Keratinocyte (primary cell): ENCODE measurements around the gene COL25A1. TPM values are rescaled to one million over a fixed set of nuclear protein-coding genes. Genes with fewer than 3 reads are reported as not detected.

Experiments used
- DNase-seq: peaks from one replicate; pipeline ENCODE4 v3.0.0-alpha.2; 2011; ENCODE audit warnings: low read depth, missing footprints, low spot score
- FAIRE-seq: peaks from 2 replicates; lab custom pipeline; 2011; peaks lifted over from hg19 to GRCh38; lab: Jason Lieb, UNC
- H2AFZ ChIP-seq: 2 replicates; pipeline ENCODE4 v1.6.0; 2012; ENCODE audit warnings: low read length, control low read depth, inconsistent platforms; ENCODE audit not compliant: control insufficient read depth
- H3K27ac ChIP-seq: 2 replicates; pipeline ENCODE4 v1.5.1; 2011; ENCODE audit warnings: low read length; ENCODE audit not compliant: control insufficient read depth, insufficient read depth
- H3K27me3 ChIP-seq: 3 replicates; pipeline ENCODE4 v1.6.0; 2011; ENCODE audit warnings: low read length; ENCODE audit not compliant: control insufficient read depth, insufficient read depth; ENCODE audit errors: extremely low read depth
- H3K36me3 ChIP-seq, 2 experiments: 2 replicates in 1 of 2; 3 replicates in 1 of 2; pipeline ENCODE4 v1.5.1; 2011; ENCODE audit warnings: low read length in 2 of 2, mild to moderate bottlenecking in 1 of 2; ENCODE audit not compliant: control insufficient read depth in 2 of 2, insufficient read depth in 2 of 2; ENCODE audit errors: extremely low read depth in 1 of 2
- H3K4me1 ChIP-seq: 3 replicates; pipeline ENCODE4 v1.5.1; 2011; ENCODE audit warnings: low read length; ENCODE audit not compliant: control insufficient read depth, insufficient read depth; ENCODE audit errors: extremely low read depth
- H3K4me2 ChIP-seq: 3 replicates; pipeline ENCODE4 v1.6.0; 2011; ENCODE audit warnings: low read depth, low read length; ENCODE audit not compliant: control insufficient read depth, insufficient read depth; ENCODE audit errors: extremely low read depth
- H3K4me3 ChIP-seq, 3 experiments: fragments of 200-600 bp in 1 of 3; sonication (generic) in 1 of 3; 2 replicates in 2 of 3; 3 replicates in 1 of 3; pipeline ENCODE4 v1.5.1; 2011 to 2016; ENCODE audit warnings: low read length in 3 of 3, mild to moderate bottlenecking in 3 of 3, control low read depth in 2 of 3, inconsistent platforms in 1 of 3, low read depth in 1 of 3, mixed read lengths in 1 of 3, mixed run types in 1 of 3, moderate library complexity in 1 of 3; ENCODE audit not compliant: control insufficient read depth in 2 of 3, insufficient read depth in 2 of 3; ENCODE audit errors: extremely low read depth in 1 of 3
- H3K79me2 ChIP-seq: 2 replicates; pipeline ENCODE4 v1.6.0; 2012; ENCODE audit warnings: low read length; ENCODE audit not compliant: control insufficient read depth, insufficient read depth
- H3K9ac ChIP-seq: 3 replicates; pipeline ENCODE4 v1.6.0; 2011; ENCODE audit warnings: low read length; ENCODE audit not compliant: control insufficient read depth, insufficient read depth; ENCODE audit errors: extremely low read depth
- H3K9me1 ChIP-seq: 3 replicates; pipeline ENCODE4 v1.6.0; 2011; ENCODE audit warnings: low read length; ENCODE audit not compliant: control insufficient read depth, insufficient read depth; ENCODE audit errors: extremely low read depth
- H3K9me3 ChIP-seq: 2 replicates; pipeline ENCODE4 v1.5.1; 2012; ENCODE audit warnings: low read depth, low read length; ENCODE audit not compliant: control insufficient read depth
- H4K20me1 ChIP-seq: 3 replicates; pipeline ENCODE4 v1.6.0; 2011; ENCODE audit warnings: low read length; ENCODE audit not compliant: control insufficient read depth, insufficient read depth; ENCODE audit errors: extremely low read depth
- CTCF ChIP-seq, 3 experiments: IDR thresholded peaks in 1 of 3; conservative IDR thresholded peaks in 1 of 3; optimal IDR thresholded peaks in 1 of 3; 2 replicates in 2 of 3; 3 replicates in 1 of 3; pipeline versions ENCODE3 to v1.5.1; 2011; ENCODE audit warnings: low read length in 3 of 3, mild to moderate bottlenecking in 3 of 3, moderate library complexity in 2 of 3, control low read depth in 1 of 3, inconsistent platforms in 1 of 3; ENCODE audit not compliant: insufficient read depth in 2 of 3; ENCODE audit errors: extremely low read depth in 1 of 3
- EZH2 ChIP-seq: IDR thresholded peaks from one replicate; pipeline ENCODE4 v1.6.1; 2012; ENCODE audit warnings: inconsistent platforms, mild to moderate bottlenecking, low read length, moderate library complexity
- dilution Hi-C: fragments of 300-500 bp; cut with MboI; formaldehyde crosslinking; loops from one replicate; pipeline ENCODE4 v1.7.0; 2020; ENCODE audit warnings: low sequenced_read_pairs; ENCODE audit not compliant: extremely low pct_ligation_motif_present
- polyA plus RNA-seq, 5 experiments: library from polyadenylated mRNA; depleted of rRNA in 3 of 5; stranded (reverse) in 3 of 5; stranded (forward) in 1 of 5; unstranded in 1 of 5; fragments of >200 nt; gene quantifications; 1 replicate in 1 of 5; 2 replicates in 3 of 5; 3 replicates in 1 of 5; pipeline versions ENCODE4 v1.2.1 to v1.2.3, GENCODE V29; 2011 to 2012; ENCODE audit warnings: missing spikeins in 2 of 5, low read depth in 1 of 5, low replicate concordance in 1 of 5

The COL25A1 gene
- polyA plus RNA-seq, 1 donor (not counting 4 experiments of a cell fraction or from before 2014, with no cell fraction given), result not detected

- dilution Hi-C loops, result no loop called here
- no peaks in the 10 kb centered on the region for H3K4me1 ChIP-seq
- no peak overlapping the region for H3K27ac ChIP-seq
- TF ChIP-seq CTCF (optimal IDR thresholded peaks at IDR 0.05 in 1 of 3, IDR thresholded peaks at IDR 0.05 in 1 of 3, conservative IDR thresholded peaks at IDR 0.05 in 1 of 3; ENCODE audit: extremely low read depth in 1 of 3, insufficient read depth in 2 of 3, low read length in 3 of 3) (no peak), EZH2 (no peak)
- no peaks in the 10 kb centered on the region for H3K79me2 ChIP-seq
- no peaks in the 10 kb centered on the region for H3K9me1 ChIP-seq
- H2AFZ ChIP-seq, result no peak overlapping the region
- H4K20me1 ChIP-seq, result no peaks in the 10 kb centered on the region
- H3K36me3 ChIP-seq, result no peaks in the 10 kb centered on the region
- H3K4me2 ChIP-seq, result no peak overlapping the region
- no peak for FAIRE-seq
- H3K4me3 ChIP-seq, result no peak overlapping the region
- H3K9ac ChIP-seq, result no peak overlapping the region
- no peaks in the 10 kb centered on the region for H3K27me3 ChIP-seq
- DNase-seq, result no peak
- no peaks in the 10 kb centered on the region for H3K9me3 ChIP-seq
Measured at GRCh38 chr4:108891896-108892590, 410.4 kb downstream of the COL25A1 start.

GRCh38 chr4:108890484-108890881 lies 412.0 kb downstream of the COL25A1 start:
- no peak for TF ChIP-seq CTCF (optimal IDR thresholded peaks at IDR 0.05 in 1 of 3, IDR thresholded peaks at IDR 0.05 in 1 of 3, conservative IDR thresholded peaks at IDR 0.05 in 1 of 3; ENCODE audit: extremely low read depth in 1 of 3, insufficient read depth in 2 of 3, low read length in 3 of 3)
- TF ChIP-seq EZH2, result no peak
- H3K27me3 ChIP-seq, result no peaks in the 10 kb centered on the region
- FAIRE-seq (no peak), DNase-seq (no peak)
- H4K20me1 ChIP-seq, result no peaks in the 10 kb centered on the region
- no peaks in the 10 kb centered on the region for H3K36me3 ChIP-seq
- no peaks in the 10 kb centered on the region for H3K79me2 ChIP-seq
- dilution Hi-C loops, result no loop called here
- H3K4me3 ChIP-seq, result no peak overlapping the region
- no peak overlapping the region for H2AFZ ChIP-seq
- H3K27ac ChIP-seq, result no peak overlapping the region
- no peaks in the 10 kb centered on the region for H3K9me1 ChIP-seq
- no peak overlapping the region for H3K4me2 ChIP-seq
- no peak overlapping the region for H3K9ac ChIP-seq
- H3K4me1 ChIP-seq, result no peaks in the 10 kb centered on the region
- no peaks in the 10 kb centered on the region for H3K9me3 ChIP-seq
